GM04503 (cell line): ENCODE results near the gene ARL2BP.
A peak's percentile ranks its signal among the peaks of the same experiment; 100 is the strongest.

ENCODE experiments used
- DNase-seq: peaks from one replicate; pipeline ENCODE4 v3.0.0-alpha.2; 2012; ENCODE audit warnings: low read depth

ARL2BP gene

GRCh38 chr16:57283214-57283958 is 38.3 kb downstream of the ARL2BP start:
- DNase-seq, result no peak

- no peak for DNase-seq
These were observed 38.8 kb downstream of the ARL2BP start for GRCh38 chr16:57283959-57284208.

GRCh38 chr16:57284209-57284951 is 39.3 kb downstream of the ARL2BP start, which contains the start of gene PLLP:
Gene PLLP (minus strand): TSS chr16:57284672. CDS start chr16:57284540, 132 bp downstream.
- DNase-seq, result no peak

GRCh38 chr16:57284952-57285363 is 39.9 kb downstream of the ARL2BP start:
- no peak for DNase-seq

- DNase-seq, result no peak
These were observed 40.3 kb downstream of the ARL2BP start for GRCh38 chr16:57285379-57285778.

- DNase-seq, result no peak
These were observed 44.6 kb downstream of the ARL2BP start for GRCh38 chr16:57289391-57290257.

- no peak for DNase-seq
These were observed 52.8 kb downstream of the ARL2BP start for GRCh38 chr16:57297856-57298255.

- DNase-seq, result no peak
These were observed 54.1 kb downstream of the ARL2BP start for GRCh38 chr16:57299009-57299718.

GRCh38 chr16:57299719-57300386 is 54.8 kb downstream of the ARL2BP start:
- DNase-seq, result peak; percentile 85

- DNase-seq, result peak; percentile 89
These were observed 55.5 kb downstream of the ARL2BP start for GRCh38 chr16:57300387-57301125.

- no peak for DNase-seq
These were observed 56.2 kb downstream of the ARL2BP start for GRCh38 chr16:57301126-57301817.
